Ectodermal cell (in vitro differentiated cells): ENCODE measurements around the gene EBF3.

ENCODE experiments used
- H3K27ac ChIP-seq: 2 replicates; pipeline ENCODE4 v1.7.0; 2013; ENCODE audit warnings: mild to moderate bottlenecking, low read depth, low read length; ENCODE audit not compliant: insufficient read depth, poor library complexity, severe bottlenecking
- H3K27me3 ChIP-seq: 2 replicates; pipeline ENCODE4 v1.7.0; 2013; ENCODE audit warnings: mild to moderate bottlenecking, low read length; ENCODE audit not compliant: insufficient read depth, control insufficient read depth, poor library complexity, severe bottlenecking
- H3K36me3 ChIP-seq: one replicate; pipeline ENCODE4 v1.7.0; 2013; ENCODE audit warnings: low read length; ENCODE audit not compliant: control insufficient read depth, insufficient read depth
- H3K4me1 ChIP-seq: one replicate; pipeline ENCODE4 v1.7.0; 2013; ENCODE audit warnings: low read length; ENCODE audit not compliant: control insufficient read depth, insufficient read depth
- H3K4me3 ChIP-seq: 2 replicates; pipeline ENCODE4 v1.7.0; 2013; ENCODE audit warnings: low read depth, low read length, control low read depth; ENCODE audit not compliant: insufficient read depth
- H3K9me3 ChIP-seq: 2 replicates; pipeline ENCODE4 v1.7.0; 2013; ENCODE audit warnings: mild to moderate bottlenecking, low read length, moderate library complexity; ENCODE audit not compliant: control insufficient read depth
- WGBS, 2 experiments: methylation state at CpG; one replicate each; pipeline ENCODE4 v1.1.7; 2013; ENCODE audit warnings: missing lambda C conversion rate in 2 of 2; 5-methylcytosine and 5-hydroxymethylcytosine counted together

The EBF3 gene

GRCh38 chr10:129958629-129959543, 5.2 kb downstream of the EBF3 start:
- peaks cover 15% of the 10 kb centered on the region for H3K4me1 ChIP-seq
- WGBS, 2 experiments, result 0% methylated on average over 103 of the region's 103 CpGs
- H3K27me3 ChIP-seq, result peaks cover 100% of the 10 kb centered on the region
- no peaks in the 10 kb centered on the region for H3K36me3 ChIP-seq
- H3K4me3 ChIP-seq, result peak overlapping the region; percentile 31
- H3K9me3 ChIP-seq, result no peaks in the 10 kb centered on the region
- no peak overlapping the region for H3K27ac ChIP-seq

GRCh38 chr10:129958148-129958628, 5.9 kb downstream of the EBF3 start:
- H3K4me1 ChIP-seq, result peaks cover 17% of the 10 kb centered on the region
- no peaks in the 10 kb centered on the region for H3K36me3 ChIP-seq
- no peak overlapping the region for H3K4me3 ChIP-seq
- WGBS, 2 experiments, result 3 to 4% methylated on average over 15 to 16 of the region's 16 CpGs
- H3K27me3 ChIP-seq, result peaks cover 99% of the 10 kb centered on the region
- no peak overlapping the region for H3K27ac ChIP-seq
- H3K9me3 ChIP-seq, result no peaks in the 10 kb centered on the region

DNA sequence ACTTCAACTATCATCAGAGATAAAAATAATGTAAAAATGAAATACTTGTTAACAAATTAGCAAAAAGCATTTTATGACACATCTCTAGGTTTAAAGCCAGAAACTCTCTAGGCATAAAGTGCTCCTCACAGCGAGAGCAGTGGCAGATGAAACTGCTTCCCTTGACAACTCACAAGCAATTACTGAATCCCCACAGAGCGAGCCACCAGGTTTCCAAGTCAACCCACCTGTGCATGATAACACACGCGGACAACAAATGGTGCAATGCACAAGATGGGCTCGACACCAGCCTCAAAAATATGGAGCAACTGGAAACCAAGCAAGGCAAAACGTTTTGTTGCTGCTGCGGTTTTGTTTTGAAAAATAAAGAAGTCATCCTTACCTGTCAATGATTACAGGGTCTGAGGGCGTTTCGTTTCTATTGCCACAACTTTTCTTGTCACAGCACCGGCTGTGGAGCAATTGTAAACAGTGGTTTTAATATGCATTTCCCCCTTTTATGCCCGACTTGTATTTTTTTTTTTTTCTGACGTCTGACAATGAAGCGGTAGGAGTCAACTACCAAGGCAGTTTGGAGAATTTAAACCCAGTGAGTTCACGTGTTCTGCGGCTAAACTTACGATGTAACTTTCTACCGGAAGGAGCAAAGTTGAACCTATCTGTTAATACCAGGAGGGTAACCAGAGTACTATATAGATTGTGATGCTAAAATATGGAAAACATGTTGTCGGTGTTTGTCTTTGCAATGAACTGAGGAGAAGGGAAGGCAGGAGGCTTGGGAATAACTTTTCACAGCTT, 7.0 kb downstream of the EBF3 start:
- Histone ChIP-seq H3K27ac (no peak overlapping the region), H3K4me1 (peaks cover 20% of the 10 kb centered on the region), H3K27me3 (peaks cover 88% of the 10 kb centered on the region), H3K9me3 (no peaks in the 10 kb centered on the region), H3K4me3 (no peak overlapping the region), H3K36me3 (no peaks in the 10 kb centered on the region)
- WGBS, 2 experiments, result 1 to 2% methylated on average over 18 of the region's 18 CpGs

DNA sequence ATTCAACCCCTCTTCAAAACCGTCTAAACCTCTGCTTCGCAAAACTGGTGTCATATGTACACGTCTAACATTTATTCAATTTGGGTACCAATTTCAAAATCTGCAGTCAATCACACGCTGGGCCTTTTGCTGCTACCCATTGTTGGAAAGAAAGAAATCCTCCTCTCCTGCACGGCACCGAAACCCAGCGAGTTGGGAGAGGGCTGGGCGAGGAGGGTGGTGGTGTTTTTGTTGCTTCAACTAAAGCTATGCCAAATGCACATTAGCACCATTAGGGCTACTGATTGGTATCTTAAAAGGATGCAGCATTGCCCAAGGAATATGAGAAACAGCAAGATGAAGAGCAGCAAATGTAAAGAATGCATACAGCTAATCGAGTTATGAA, 7.8 kb downstream of the EBF3 start:
- Histone ChIP-seq H3K27ac (no peak overlapping the region), H3K9me3 (no peaks in the 10 kb centered on the region), H3K4me1 (peaks cover 21% of the 10 kb centered on the region), H3K27me3 (peaks cover 80% of the 10 kb centered on the region), H3K36me3 (no peaks in the 10 kb centered on the region), H3K4me3 (no peak overlapping the region)
- WGBS, 2 experiments, result 12 to 17% methylated on average over 9 of the region's 9 CpGs

DNA sequence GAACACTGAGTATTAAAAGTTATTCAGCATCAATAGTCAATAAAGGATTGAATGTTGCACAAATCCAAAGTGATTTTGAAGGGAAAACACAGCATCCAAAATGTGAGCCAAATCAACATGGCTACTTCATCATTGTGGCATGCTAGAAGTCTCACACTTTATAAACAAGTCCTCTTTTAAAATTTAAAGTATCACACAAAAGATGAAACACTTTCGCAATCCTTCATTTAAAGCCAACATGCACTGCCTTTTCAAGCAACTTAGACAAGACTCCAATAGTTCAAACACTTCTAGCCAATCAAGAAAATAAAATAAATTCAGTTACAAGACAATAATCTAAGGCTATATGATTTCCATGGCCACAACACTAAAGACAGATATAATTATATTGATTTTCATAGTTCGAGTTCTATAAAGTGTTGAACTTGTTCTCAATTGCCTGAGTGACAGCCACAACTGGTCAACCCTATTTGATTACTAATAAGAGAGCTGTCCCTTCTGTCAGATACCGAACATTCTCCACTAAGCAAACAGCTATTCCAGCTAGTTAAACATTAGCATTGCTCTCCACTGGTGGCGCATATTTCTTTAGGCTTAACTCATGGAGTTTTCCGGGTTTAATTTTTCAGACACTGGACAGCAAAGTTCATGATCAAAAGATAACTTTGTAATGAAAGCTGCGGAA, 8.3 kb downstream of the EBF3 start:
- no peaks in the 10 kb centered on the region for H3K9me3 ChIP-seq
- H3K27ac ChIP-seq, result no peak overlapping the region
- H3K36me3 ChIP-seq, result no peaks in the 10 kb centered on the region
- no peak overlapping the region for H3K4me3 ChIP-seq
- peaks cover 25% of the 10 kb centered on the region for H3K4me1 ChIP-seq
- H3K27me3 ChIP-seq, result peaks cover 75% of the 10 kb centered on the region
- WGBS, 2 experiments, result 40 to 49% methylated on average over 5 to 6 of the region's 6 CpGs

GRCh38 chr10:129954492-129955315, 9.4 kb downstream of the EBF3 start:
- WGBS, 2 experiments, result 89 to 91% methylated on average over 10 to 11 of the region's 11 CpGs

GRCh38 chr10:129953119-129954051, 10.7 kb downstream of the EBF3 start:
- no peak overlapping the region for H3K27ac ChIP-seq
- no peaks in the 10 kb centered on the region for H3K9me3 ChIP-seq
- no peaks in the 10 kb centered on the region for H3K36me3 ChIP-seq
- peaks cover 25% of the 10 kb centered on the region for H3K4me1 ChIP-seq
- H3K27me3 ChIP-seq, result peaks cover 51% of the 10 kb centered on the region
- H3K4me3 ChIP-seq, result no peak overlapping the region
- 92 to 95% methylated on average over 21 of the region's 22 CpGs for WGBS, 2 experiments

More at GRCh38 chr10:129954492-129955315, 9.4 kb downstream of the EBF3 start:
- peaks cover 27% of the 10 kb centered on the region for H3K4me1 ChIP-seq
- no peaks in the 10 kb centered on the region for H3K9me3 ChIP-seq
- no peak overlapping the region for H3K27ac ChIP-seq
- no peak overlapping the region for H3K4me3 ChIP-seq
- H3K27me3 ChIP-seq, result peaks cover 64% of the 10 kb centered on the region
- no peaks in the 10 kb centered on the region for H3K36me3 ChIP-seq

- H3K4me1 ChIP-seq, result peaks cover 25% of the 10 kb centered on the region
- H3K27ac ChIP-seq, result no peak overlapping the region
- WGBS, 2 experiments, result 83 to 88% methylated on average over 12 of the region's 13 CpGs
- peaks cover 43% of the 10 kb centered on the region for H3K27me3 ChIP-seq
- H3K36me3 ChIP-seq, result no peaks in the 10 kb centered on the region
- no peaks in the 10 kb centered on the region for H3K9me3 ChIP-seq
- H3K4me3 ChIP-seq, result no peak overlapping the region
Measured at GRCh38 chr10:129952378-129953118, 11.5 kb downstream of the EBF3 start.
